DND-41 (cell line): ENCODE data around the gene NAP1L4.

Experiments used
- CTCF ChIP-seq: IDR thresholded peaks from 2 replicates; pipeline ENCODE4 v1.5.1; 2012; ENCODE audit warnings: borderline replicate concordance, low read length, moderate library complexity, mild to moderate bottlenecking; ENCODE audit not compliant: poor library complexity, severe bottlenecking; ENCODE audit errors: extremely low read depth
- EZH2 ChIP-seq: IDR thresholded peaks from 3 replicates; pipeline ENCODE4 v1.6.1; 2012; ENCODE audit warnings: borderline replicate concordance, low read depth, mild to moderate bottlenecking, moderate library complexity, low read length, inconsistent platforms; ENCODE audit not compliant: severe bottlenecking

DNA sequence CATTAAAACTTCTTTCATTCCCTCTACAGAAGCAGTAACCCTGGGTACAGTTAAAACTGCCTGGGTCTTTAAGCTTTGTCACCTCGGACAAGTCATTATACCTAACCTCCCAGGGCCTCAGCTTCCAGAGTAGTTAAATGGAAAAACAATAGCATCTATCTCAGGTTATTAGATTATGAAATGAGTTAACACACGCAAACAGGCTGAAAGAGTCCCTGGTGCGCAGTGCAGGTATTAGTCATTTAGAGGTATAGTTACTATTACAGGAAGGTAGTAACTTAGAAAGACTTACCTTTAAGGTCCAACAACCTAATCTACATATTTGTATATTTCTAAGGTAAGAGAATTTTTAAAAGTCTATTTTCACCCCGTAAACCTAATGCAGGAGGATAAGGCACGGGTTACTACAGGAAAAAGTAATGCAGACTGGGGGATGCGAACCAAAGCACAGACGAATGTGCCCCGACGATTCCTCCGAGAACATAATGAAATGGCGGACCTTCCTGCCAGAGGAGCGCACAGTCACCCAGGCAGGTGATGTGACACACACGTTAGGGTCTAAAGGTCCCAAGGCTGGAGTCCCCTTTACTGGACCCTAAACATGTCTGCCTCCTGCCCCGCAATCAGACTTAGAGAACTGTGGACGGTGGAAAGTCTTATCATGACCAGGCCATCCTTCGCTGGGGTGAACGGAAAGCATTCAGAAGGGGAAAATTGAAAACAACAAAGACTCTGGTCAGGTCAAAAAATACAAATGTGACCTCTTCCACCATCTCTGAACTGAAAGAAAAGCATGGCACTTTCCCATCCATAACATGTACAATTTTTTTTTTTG, 1.3 kb downstream of the NAP1L4 start:
- TF ChIP-seq CTCF (no peak), EZH2 (no peak)
